H9 (cell line): ENCODE data around the gene ERP44. TPM values are rescaled to one million over a fixed set of nuclear protein-coding genes. Genes with fewer than 3 reads are reported as not detected.

Experiments used
- DNase-seq: peaks from one replicate; pipeline ENCODE4 v3.0.0-alpha.2; 2017
- H2AFZ ChIP-seq: one replicate; pipeline ENCODE4 v1.6.1; 2013; ENCODE audit warnings: mild to moderate bottlenecking, low read length, control low read depth, moderate library complexity
- H2AK5ac ChIP-seq: 2 replicates; pipeline ENCODE4 v1.6.1; 2013; ENCODE audit warnings: low read length, control low read depth, mixed read lengths; ENCODE audit not compliant: insufficient read length
- H2BK120ac ChIP-seq: one replicate; pipeline ENCODE4 v1.6.1; 2013; ENCODE audit warnings: low read depth, mild to moderate bottlenecking, low read length, control low read depth, inconsistent platforms; ENCODE audit not compliant: poor library complexity, severe bottlenecking
- H2BK12ac ChIP-seq: 2 replicates; pipeline ENCODE4 v1.6.1; 2013; ENCODE audit warnings: low read length, control low read depth, mixed read lengths, low read depth; ENCODE audit not compliant: insufficient read length
- H2BK15ac ChIP-seq: 2 replicates; pipeline ENCODE4 v1.6.1; 2013; ENCODE audit warnings: low read depth, low read length, control low read depth
- H2BK20ac ChIP-seq: one replicate; pipeline ENCODE4 v1.6.1; 2013; ENCODE audit warnings: low read depth, mild to moderate bottlenecking, low read length, control low read depth, inconsistent platforms; ENCODE audit not compliant: poor library complexity, severe bottlenecking
- H2BK5ac ChIP-seq: 2 replicates; pipeline ENCODE4 v1.6.1; 2013; ENCODE audit warnings: low read length, control low read depth, mixed read lengths; ENCODE audit not compliant: insufficient read length
- H3K14ac ChIP-seq: 2 replicates; pipeline ENCODE4 v1.6.1; 2013; ENCODE audit warnings: low read length, control low read depth; ENCODE audit not compliant: insufficient read depth
- H3K18ac ChIP-seq: 2 replicates; pipeline ENCODE4 v1.6.1; 2013; ENCODE audit warnings: low read depth, mild to moderate bottlenecking, mixed read lengths, low read length, control low read depth; ENCODE audit not compliant: insufficient read length
- H3K23ac ChIP-seq: 2 replicates; pipeline ENCODE4 v1.6.1; 2013; ENCODE audit warnings: low read length, control low read depth, mixed read lengths, low read depth; ENCODE audit not compliant: insufficient read length
- H3K23me2 ChIP-seq: 2 replicates; pipeline ENCODE4 v1.6.1; 2013; ENCODE audit warnings: low read depth, mild to moderate bottlenecking, mixed read lengths, low read length, control low read depth; ENCODE audit not compliant: insufficient read length, poor library complexity, severe bottlenecking
- H3K27ac ChIP-seq: 2 replicates; pipeline ENCODE4 v1.5.1; 2013; ENCODE audit warnings: low read length, control low read depth, mixed read lengths, low read depth; ENCODE audit not compliant: insufficient read length
- H3K27me3 ChIP-seq: 2 replicates; pipeline ENCODE4 v1.6.1; 2013; ENCODE audit warnings: low read length, control low read depth, inconsistent platforms; ENCODE audit not compliant: insufficient read depth
- H3K4ac ChIP-seq: 2 replicates; pipeline ENCODE4 v1.6.1; 2013; ENCODE audit warnings: low read depth, mild to moderate bottlenecking, control low read depth, inconsistent platforms, low read length, moderate library complexity
- H3K4me1 ChIP-seq: 2 replicates; pipeline ENCODE4 v1.6.1; 2013; ENCODE audit warnings: low read length, control low read depth, inconsistent platforms; ENCODE audit not compliant: insufficient read depth
- H3K4me2 ChIP-seq: 2 replicates; pipeline ENCODE4 v1.6.1; 2013; ENCODE audit warnings: low read length, control low read depth, mixed read lengths; ENCODE audit not compliant: insufficient read length, insufficient read depth
- H3K56ac ChIP-seq: 2 replicates; pipeline ENCODE4 v1.6.1; 2013; ENCODE audit warnings: low read depth, mild to moderate bottlenecking, mixed read lengths, low read length, control low read depth; ENCODE audit not compliant: insufficient read length
- H3K79me1 ChIP-seq: 2 replicates; pipeline ENCODE4 v1.6.1; 2013; ENCODE audit warnings: low read depth, mild to moderate bottlenecking, moderate library complexity, low read length, control low read depth, inconsistent platforms; ENCODE audit not compliant: insufficient read depth, poor library complexity, severe bottlenecking
- H3K79me2 ChIP-seq: 2 replicates; pipeline ENCODE4 v1.6.1; 2013; ENCODE audit warnings: low read length, control low read depth, inconsistent platforms; ENCODE audit not compliant: insufficient read depth
- H3K9ac ChIP-seq: 2 replicates; pipeline ENCODE4 v1.6.1; 2013; ENCODE audit warnings: low read length, control low read depth, mixed read lengths; ENCODE audit not compliant: insufficient read length; ENCODE audit errors: extremely low read depth
- H3K9me3 ChIP-seq: one replicate; pipeline ENCODE4 v1.6.1; 2013; ENCODE audit warnings: low read depth, low read length, inconsistent platforms; ENCODE audit not compliant: control insufficient read depth
- H3T11ph ChIP-seq: one replicate; pipeline ENCODE4 v1.6.1; 2013; ENCODE audit warnings: mild to moderate bottlenecking, low read length, control low read depth, inconsistent platforms
- H4K20me1 ChIP-seq: one replicate; pipeline ENCODE4 v1.6.1; 2013; ENCODE audit not compliant: control insufficient read depth, insufficient read length, insufficient read depth
- H4K5ac ChIP-seq: 2 replicates; pipeline ENCODE4 v1.6.1; 2013; ENCODE audit warnings: low read depth, mild to moderate bottlenecking, mixed read lengths, low read length, control low read depth; ENCODE audit not compliant: insufficient read length
- H4K8ac ChIP-seq: replicated peaks from 2 replicates; pipeline ENCODE4 v1.6.1; 2013; ENCODE audit warnings: low read length, control low read depth, mixed read lengths, low read depth; ENCODE audit not compliant: insufficient read length
- H4K91ac ChIP-seq: 2 replicates; pipeline ENCODE4 v1.6.1; 2013; ENCODE audit warnings: low read depth, mild to moderate bottlenecking, moderate library complexity, mixed read lengths, low read length, control low read depth; ENCODE audit not compliant: insufficient read length
- H3K27ac Mint-ChIP-seq, 3 experiments: 2 replicates in 2 of 3; 3 replicates in 1 of 3; pipeline ENCODE4 v1.8.0; 2020 to 2021; ENCODE audit warnings: mixed read lengths in 3 of 3, mild to moderate bottlenecking in 1 of 3, moderate library complexity in 1 of 3
- H3K27me3 Mint-ChIP-seq: 2 replicates; pipeline ENCODE4 v1.8.0; 2021; ENCODE audit warnings: low read depth, mild to moderate bottlenecking, moderate library complexity, mixed read lengths
- H3K36me3 Mint-ChIP-seq, 3 experiments: 2 replicates in 2 of 3; 3 replicates in 1 of 3; pipeline ENCODE4 v1.8.0; 2020 to 2021; ENCODE audit warnings: low read depth in 3 of 3, mixed read lengths in 3 of 3; ENCODE audit not compliant: insufficient read depth in 1 of 3
- H3K4me1 Mint-ChIP-seq, 2 experiments: 2 replicates each; pipeline ENCODE4 v1.8.0; 2020; ENCODE audit warnings: mixed read lengths in 2 of 2
- H3K4me3 Mint-ChIP-seq, 2 experiments: 2 replicates in 1 of 2; 3 replicates in 1 of 2; pipeline ENCODE4 v1.8.0; 2020 to 2021; ENCODE audit warnings: mild to moderate bottlenecking in 2 of 2, mixed read lengths in 2 of 2, moderate library complexity in 1 of 2
- H3K9me3 Mint-ChIP-seq, 2 experiments: 2 replicates in 1 of 2; 3 replicates in 1 of 2; pipeline ENCODE4 v1.8.0; 2020; ENCODE audit warnings: mild to moderate bottlenecking in 2 of 2, mixed read lengths in 2 of 2, moderate library complexity in 1 of 2
- CTCF ChIP-seq: fragments of 200-600 bp; sonication (generic); conservative IDR thresholded peaks from 3 replicates; pipeline ENCODE4 v1.8.0; 2021; ENCODE audit warnings: antibody characterized with exemption, mild to moderate bottlenecking
- WGBS: extraction: QIAGEN DNeasy Blood & Tissue Kit; methylation state at CpG from one replicate; pipeline ENCODE4 v1.1.7; 2013; ENCODE audit warnings: missing lambda C conversion rate, low lambda C conversion rate, mixed read lengths; ENCODE audit not compliant: insufficient read length; ENCODE audit errors: extremely low coverage; 5-methylcytosine and 5-hydroxymethylcytosine counted together
- total RNA-seq: library from RNA; stranded (reverse); gene quantifications from 2 replicates; pipeline ENCODE4 v1.2.1, GENCODE V29; 2021

ERP44 gene
- total RNA-seq, 1 experiment from 2014 or later, result 15.4 TPM

DNA sequence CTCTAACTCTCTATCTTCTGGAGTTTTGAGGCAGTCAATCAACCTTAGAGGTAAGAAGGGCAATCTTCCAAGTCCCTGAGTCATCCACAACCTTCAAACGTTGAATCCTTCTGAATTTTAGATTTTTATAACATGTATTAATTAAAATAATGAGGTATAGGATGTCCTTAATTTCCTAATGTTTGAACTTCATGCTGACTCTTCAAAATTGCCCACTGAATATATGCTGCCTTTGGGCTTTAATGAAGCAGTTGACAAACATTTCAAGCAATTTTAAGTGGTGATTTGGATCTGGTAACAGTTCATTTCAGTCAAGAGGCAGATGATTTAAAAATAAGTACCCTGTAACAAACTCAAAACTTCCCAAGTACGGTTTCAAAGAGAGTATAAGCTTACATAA is 26.0 kb downstream of the ERP44 start:
- TF ChIP-seq CTCF, result no peak
- Histone ChIP-seq H2BK12ac (no peak overlapping the region), H3K4ac (no peak overlapping the region), H2BK5ac (no peak overlapping the region), H2BK120ac (no peak overlapping the region), H3K18ac (no peak overlapping the region), H3T11ph (no peak overlapping the region), H4K5ac (no peak overlapping the region), H3K4me1 (no peaks in the 10 kb centered on the region), H3K4me2 (no peak overlapping the region), H2BK20ac (no peak overlapping the region), H3K27ac (no peak overlapping the region), H3K9me3 (no peaks in the 10 kb centered on the region), H3K27me3 (no peaks in the 10 kb centered on the region), H2BK15ac (no peak overlapping the region), H3K14ac (no peak overlapping the region), H3K9ac (no peak overlapping the region), H4K8ac (no peak overlapping the region), H3K79me1 (no peaks in the 10 kb centered on the region), H3K23me2 (no peaks in the 10 kb centered on the region), H2AK5ac (no peak overlapping the region), H4K91ac (no peak overlapping the region), H3K56ac (no peak overlapping the region), H3K79me2 (no peaks in the 10 kb centered on the region), H3K23ac (no peak overlapping the region), H2AFZ (no peak overlapping the region), H4K20me1 (no peaks in the 10 kb centered on the region)
- WGBS, result no CpG with 5 or more reads among the region's 2 CpGs
- DNase-seq, result no peak
- Mint-ChIP-seq H3K27ac (no peak overlapping the region), H3K4me3 (no peak overlapping the region), H3K36me3 (peaks cover 0 to 6% (median 4%) of the 10 kb centered on the region in 3 experiments; a peak in 5 of 7 replicates), H3K27me3 (no peaks in the 10 kb centered on the region), H3K4me1 (peaks cover 3 to 4% of the 10 kb centered on the region in 2 experiments; a peak in 2 of 4 replicates), H3K9me3 (peaks cover 4 to 6% of the 10 kb centered on the region in 2 experiments; a peak in 3 of 5 replicates)
